Measurements from ENCODE around the gene OR6N2. TPM values are rescaled to one million over a fixed set of nuclear protein-coding genes. Genes with fewer than 3 reads are reported as not detected.

The OR6N2 gene
- total RNA-seq, 1 experiment from 2014 or later = not detected

DNA sequence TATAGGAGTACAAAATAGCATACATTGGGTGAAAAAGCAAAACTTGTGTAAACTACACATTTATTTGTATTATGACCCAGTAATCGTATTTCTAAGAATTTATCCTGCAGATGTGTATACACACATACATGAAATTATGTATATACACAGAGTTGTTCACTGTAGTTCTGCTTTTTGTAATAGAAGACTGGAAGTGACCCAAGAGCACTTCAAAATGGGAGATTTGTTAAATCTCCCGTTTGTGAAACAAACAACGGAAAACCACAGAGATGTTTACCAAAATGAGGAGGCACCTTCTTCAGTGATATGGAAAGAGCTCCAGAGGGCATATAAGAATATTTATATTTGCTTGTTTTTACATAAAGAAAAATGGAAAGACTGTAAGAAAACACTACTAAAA is 32.2 kb upstream of the OR6N2 start:
- ChIA-PET POLR2A (no interaction called here), CTCF (interaction anchor here (0.6 to 0.7 kb wide), 2 partner anchors 42 to 173 kb away, joined by 3 to 4 read pairs; no protein-coding TSS in a partner anchor)
- no peak overlapping the region for H3K27ac Mint-ChIP-seq (ENCODE audit: low read depth, unreplicated experiment)
- intact Hi-C loops (cut with micrococcal nuclease) = no loop called here
- TF ChIP-seq, protein P1, sequence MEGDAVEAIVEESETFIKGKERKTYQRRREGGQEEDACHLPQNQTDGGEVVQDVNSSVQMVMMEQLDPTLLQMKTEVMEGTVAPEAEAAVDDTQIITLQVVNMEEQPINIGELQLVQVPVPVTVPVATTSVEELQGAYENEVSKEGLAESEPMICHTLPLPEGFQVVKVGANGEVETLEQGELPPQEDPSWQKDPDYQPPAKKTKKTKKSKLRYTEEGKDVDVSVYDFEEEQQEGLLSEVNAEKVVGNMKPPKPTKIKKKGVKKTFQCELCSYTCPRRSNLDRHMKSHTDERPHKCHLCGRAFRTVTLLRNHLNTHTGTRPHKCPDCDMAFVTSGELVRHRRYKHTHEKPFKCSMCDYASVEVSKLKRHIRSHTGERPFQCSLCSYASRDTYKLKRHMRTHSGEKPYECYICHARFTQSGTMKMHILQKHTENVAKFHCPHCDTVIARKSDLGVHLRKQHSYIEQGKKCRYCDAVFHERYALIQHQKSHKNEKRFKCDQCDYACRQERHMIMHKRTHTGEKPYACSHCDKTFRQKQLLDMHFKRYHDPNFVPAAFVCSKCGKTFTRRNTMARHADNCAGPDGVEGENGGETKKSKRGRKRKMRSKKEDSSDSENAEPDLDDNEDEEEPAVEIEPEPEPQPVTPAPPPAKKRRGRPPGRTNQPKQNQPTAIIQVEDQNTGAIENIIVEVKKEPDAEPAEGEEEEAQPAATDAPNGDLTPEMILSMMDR (IDR thresholded peaks at IDR 0.05; ENCODE audit: unreplicated experiment) = no peak
- H3K4me3 Mint-ChIP-seq (ENCODE audit: unreplicated experiment) = no peak overlapping the region
- DNase-seq (ENCODE audit: unreplicated experiment) = no peak
- no peaks in the 10 kb centered on the region for H3K9me3 Mint-ChIP-seq (ENCODE audit: unreplicated experiment)
- H3K36me3 Mint-ChIP-seq (ENCODE audit: insufficient read depth, unreplicated experiment) = no peaks in the 10 kb centered on the region
- BruUV-seq (replicated peaks) = no TSS peak
- H3K4me1 Mint-ChIP-seq (ENCODE audit: insufficient read depth, unreplicated experiment) = no peaks in the 10 kb centered on the region
- peaks cover 27% of the 10 kb centered on the region for H3K27me3 Mint-ChIP-seq (ENCODE audit: insufficient read depth, unreplicated experiment)

DNA sequence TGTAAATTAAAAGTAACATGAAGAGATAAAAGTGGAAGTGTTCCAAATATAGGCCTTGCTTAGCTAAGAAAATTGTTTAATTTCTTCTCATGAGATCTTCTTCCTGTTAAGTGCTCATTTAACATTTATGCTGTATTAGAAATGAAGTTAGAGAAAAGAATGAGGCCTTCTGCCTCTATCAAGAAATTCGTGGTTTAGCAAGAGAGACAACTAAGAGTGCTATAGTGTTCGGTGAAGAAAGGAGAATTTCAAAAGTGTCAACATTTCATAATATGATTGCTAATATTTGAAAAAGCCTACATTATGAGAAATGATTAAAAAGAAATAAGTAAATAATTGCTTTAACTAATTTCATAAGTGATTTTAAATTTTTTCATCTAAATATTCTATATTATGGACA is 31.3 kb upstream of the OR6N2 start:
- TF ChIP-seq, protein P1 (IDR thresholded peaks at IDR 0.05; ENCODE audit: unreplicated experiment) = no peak
- Mint-ChIP-seq H3K27me3 (ENCODE audit: insufficient read depth, unreplicated experiment) (peaks cover 27% of the 10 kb centered on the region), H3K4me3 (ENCODE audit: unreplicated experiment) (no peak overlapping the region), H3K9me3 (ENCODE audit: unreplicated experiment) (no peaks in the 10 kb centered on the region), H3K4me1 (ENCODE audit: insufficient read depth, unreplicated experiment) (no peaks in the 10 kb centered on the region), H3K36me3 (ENCODE audit: insufficient read depth, unreplicated experiment) (no peaks in the 10 kb centered on the region), H3K27ac (ENCODE audit: low read depth, unreplicated experiment) (no peak overlapping the region)
- intact Hi-C loops (cut with micrococcal nuclease) = no loop called here
- BruUV-seq (replicated peaks) = no TSS peak
- CTCF ChIA-PET = no interaction called here
- no peak for DNase-seq (ENCODE audit: unreplicated experiment)
- POLR2A ChIA-PET = no interaction called here

DNA sequence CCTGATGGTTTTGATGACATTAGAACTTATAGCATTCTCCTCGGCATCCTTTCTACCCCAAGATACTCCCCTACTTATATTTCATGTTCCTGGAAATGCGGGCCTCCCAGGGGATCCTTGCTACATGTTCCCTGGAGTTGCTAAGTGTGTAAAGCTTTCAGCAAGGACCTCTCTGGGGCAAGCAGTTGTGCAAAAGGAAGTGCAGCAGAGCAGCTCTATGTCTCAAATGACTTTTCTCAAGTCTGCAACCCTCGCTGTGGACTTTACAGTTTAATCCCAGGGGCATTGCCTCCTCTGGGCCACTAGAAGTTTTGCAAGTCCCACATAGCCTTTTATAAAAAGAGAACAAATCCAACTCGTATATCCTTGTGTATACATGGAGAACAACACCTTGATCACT is 29.3 kb upstream of the OR6N2 start:
- TF ChIP-seq, protein P1 (IDR thresholded peaks at IDR 0.05; ENCODE audit: unreplicated experiment) = no peak
- Mint-ChIP-seq H3K4me3 (ENCODE audit: unreplicated experiment) (no peak overlapping the region), H3K9me3 (ENCODE audit: unreplicated experiment) (no peaks in the 10 kb centered on the region), H3K27me3 (ENCODE audit: insufficient read depth, unreplicated experiment) (peaks cover 46% of the 10 kb centered on the region), H3K4me1 (ENCODE audit: insufficient read depth, unreplicated experiment) (no peaks in the 10 kb centered on the region), H3K36me3 (ENCODE audit: insufficient read depth, unreplicated experiment) (no peaks in the 10 kb centered on the region), H3K27ac (ENCODE audit: low read depth, unreplicated experiment) (no peak overlapping the region)
- no peak for DNase-seq (ENCODE audit: unreplicated experiment)
- no TSS peak for BruUV-seq (replicated peaks)
- intact Hi-C loops (cut with micrococcal nuclease) = no loop called here
- ChIA-PET POLR2A (no interaction called here), CTCF (interaction anchor here (1.1 kb wide), 1 partner anchor 71 kb away, joined by 4 read pairs; no protein-coding TSS in a partner anchor)

DNA sequence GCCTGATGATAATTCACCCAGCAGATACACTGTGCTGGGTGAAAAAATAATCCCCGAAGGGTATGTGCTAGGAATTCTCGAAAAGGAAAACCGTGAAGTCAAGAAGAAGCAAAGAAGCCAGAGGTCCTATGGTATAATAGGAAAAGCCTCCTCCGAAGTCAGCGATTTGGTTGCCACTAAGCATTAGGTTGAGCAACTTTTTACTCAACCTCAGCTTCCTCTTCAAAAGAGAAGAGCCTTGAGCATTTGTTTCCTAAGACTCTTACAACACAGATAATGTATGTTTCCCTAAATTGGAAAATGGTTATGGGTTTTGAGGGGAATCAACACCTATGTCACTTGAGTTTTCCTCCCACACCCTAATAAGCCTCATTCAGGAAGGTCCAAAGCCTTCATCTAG is 28.9 kb upstream of the OR6N2 start:
- BruUV-seq (replicated peaks) = no TSS peak
- DNase-seq (ENCODE audit: unreplicated experiment) = no peak
- H3K36me3 Mint-ChIP-seq (ENCODE audit: insufficient read depth, unreplicated experiment) = no peaks in the 10 kb centered on the region
- TF ChIP-seq, protein P1 (IDR thresholded peaks at IDR 0.05; ENCODE audit: unreplicated experiment) = no peak
- intact Hi-C loops (cut with micrococcal nuclease) = no loop called here
- no peaks in the 10 kb centered on the region for H3K4me1 Mint-ChIP-seq (ENCODE audit: insufficient read depth, unreplicated experiment)
- H3K9me3 Mint-ChIP-seq (ENCODE audit: unreplicated experiment) = no peaks in the 10 kb centered on the region
- H3K4me3 Mint-ChIP-seq (ENCODE audit: unreplicated experiment) = no peak overlapping the region
- peaks cover 46% of the 10 kb centered on the region for H3K27me3 Mint-ChIP-seq (ENCODE audit: insufficient read depth, unreplicated experiment)
- POLR2A ChIA-PET = no interaction called here
- CTCF ChIA-PET = interaction anchor here (0.6 to 1.1 kb wide), 2 partner anchors 71 to 187 kb away, joined by 3 to 4 read pairs; no protein-coding TSS in a partner anchor
- no peak overlapping the region for H3K27ac Mint-ChIP-seq (ENCODE audit: low read depth, unreplicated experiment)
